Astrocyte of the cerebellum (primary cell): ENCODE data around the gene SLC39A3.

ENCODE experiments used
- DNase-seq: peaks from one replicate; pipeline ENCODE4 v3.0.0-alpha.2; 2011; ENCODE audit warnings: low read depth
- H3K4me3 ChIP-seq: 2 replicates; pipeline ENCODE4 v1.5.1; 2011; ENCODE audit warnings: mild to moderate bottlenecking, low read depth, low read length, moderate library complexity
- CTCF ChIP-seq: IDR thresholded peaks from 2 replicates; pipeline ENCODE4 v1.5.1; 2012; ENCODE audit warnings: low read length, low read depth, moderate library complexity, mild to moderate bottlenecking; ENCODE audit errors: missing control alignments
- in situ Hi-C: cut with HindIII; loops from 2 replicates; pipeline ENCODE4 v1.10.0; 2017; ENCODE audit warnings: low sequenced_read_pairs

Gene SLC39A3

GRCh38 chr19:2703077-2703437 is 36.8 kb downstream of the SLC39A3 start:
- in situ Hi-C loops = no loop called here
- TF ChIP-seq CTCF = no peak
- peak overlapping the region; percentile 6 for H3K4me3 ChIP-seq
- DNase-seq = no peak

GRCh38 chr19:2702170-2703076 is 37.4 kb downstream of the SLC39A3 start, which contains the start of gene GNG7:
Gene GNG7 (minus strand): TSS chr19:2702694. CDS start chr19:2520688, 182,006 bp downstream.
- peak within 1 kb of the TSS; percentile 33 for H3K4me3 ChIP-seq
- no peak for TF ChIP-seq CTCF
- in situ Hi-C loops = no loop called here

GRCh38 chr19:2701361-2702169 is 38.3 kb downstream of the SLC39A3 start:
- DNase-seq = no peak
- no peak overlapping the region for H3K4me3 ChIP-seq
- in situ Hi-C loops = no loop called here
- no peak for TF ChIP-seq CTCF

More at GRCh38 chr19:2702170-2703076, 37.4 kb downstream of the SLC39A3 start, which contains the start of gene GNG7:
- DNase-seq = peak; percentile 24

GRCh38 chr19:2700660-2701360 is 39.0 kb downstream of the SLC39A3 start:
- H3K4me3 ChIP-seq = no peak overlapping the region
- no peak for TF ChIP-seq CTCF
- in situ Hi-C loops = no loop called here
- DNase-seq = no peak

- in situ Hi-C loops = loop anchor here (5.0 kb wide), 2 partner anchors 57 to 58 kb away; no protein-coding TSS in a partner anchor
- no peak for TF ChIP-seq CTCF
- DNase-seq = no peak
- no peak overlapping the region for H3K4me3 ChIP-seq
These were observed 40.2 kb downstream of the SLC39A3 start for GRCh38 chr19:2699413-2700140.
